Panc1 (cell line): ENCODE data around the gene CETP. TPM values are rescaled to one million over a fixed set of nuclear protein-coding genes. Genes with fewer than 3 reads are reported as not detected.
"Not testable (repeated sequence)": the region's sequence is repeated elsewhere in the genome, so short reads cannot be mapped to it uniquely, and the experiment has no call there.

Experiments used
- ATAC-seq: fragments of 200-7000 bp; cut with Tn5 transposase; 2 replicates; pipeline ENCODE4 v1.9.1; 2020; ENCODE audit warnings: mild to moderate bottlenecking, moderate library complexity
- BruUV-seq: library from RNA; stranded (reverse); fragments of 400-500 nt; replicated peaks from 2 replicates; lab custom pipeline; 2021; lab: Mats Ljungman, UMichigan
- CTCF ChIA-PET: fragments of 300-600 bp; sonication (Branson Sonifier 250); formaldehyde crosslinking; loops from one replicate; lab custom pipeline; 2022; ENCODE audit warnings: antibody characterized with exemption; lab: Charles Lee
- POLR2A ChIA-PET: fragments of 300-600 bp; sonication (Branson Sonifier 250); formaldehyde crosslinking; loops from one replicate; lab custom pipeline; 2022; ENCODE audit warnings: antibody characterized with exemption; lab: Charles Lee
- DNase-seq: peaks from one replicate; pipeline ENCODE4 v3.0.0-alpha.2; 2010; ENCODE audit warnings: low read depth, low spot score
- H3K27ac ChIP-seq: 2 replicates; pipeline ENCODE4 v1.5.1; 2011; ENCODE audit warnings: mild to moderate bottlenecking, low read length, inconsistent platforms
- H3K27me3 ChIP-seq: fragments of 200-500 bp; sonication (Bioruptor generic); 2 replicates; pipeline ENCODE4 v1.6.0; 2014; ENCODE audit warnings: low read length, inconsistent platforms; ENCODE audit not compliant: control insufficient read depth, insufficient read depth
- H3K36me3 ChIP-seq: fragments of 200-500 bp; sonication (Bioruptor generic); 2 replicates; pipeline ENCODE4 v1.5.1; 2014; ENCODE audit warnings: inconsistent platforms, mild to moderate bottlenecking, low read length, moderate library complexity; ENCODE audit not compliant: control insufficient read depth, insufficient read depth
- H3K4me1 ChIP-seq: 2 replicates; pipeline ENCODE4 v1.5.1; 2011; ENCODE audit warnings: inconsistent platforms, mild to moderate bottlenecking, low read length, moderate library complexity; ENCODE audit not compliant: control insufficient read depth, insufficient read depth
- H3K4me3 ChIP-seq, 2 experiments: 2 replicates each; pipeline ENCODE4 v1.5.1; 2011 to 2012; ENCODE audit warnings: low read depth in 2 of 2, low read length in 2 of 2, mild to moderate bottlenecking in 2 of 2, inconsistent platforms in 1 of 2, moderate library complexity in 1 of 2
- H3K9me3 ChIP-seq: fragments of 200-500 bp; sonication (Bioruptor generic); 2 replicates; pipeline ENCODE4 v1.5.1; 2014; ENCODE audit warnings: low read depth, mild to moderate bottlenecking, inconsistent platforms, low read length, moderate library complexity; ENCODE audit not compliant: control insufficient read depth, insufficient read depth
- CTCF ChIP-seq: fragments of 450-650 bp; IDR thresholded peaks from 2 replicates; pipeline ENCODE4 v1.5.1; 2017; ENCODE audit warnings: mild to moderate bottlenecking
- POLR2AphosphoS5 ChIP-seq: IDR thresholded peaks from 2 replicates; pipeline ENCODE4 v1.6.1; 2012; ENCODE audit warnings: mild to moderate bottlenecking, low read depth, low read length, moderate library complexity
- REST ChIP-seq, 2 experiments: IDR thresholded peaks; 2 replicates each; pipeline ENCODE4 v1.6.1; 2011 to 2012; ENCODE audit warnings: low read depth in 2 of 2, control low read depth in 1 of 2, low read length in 1 of 2, mild to moderate bottlenecking in 1 of 2, moderate library complexity in 1 of 2; ENCODE audit not compliant: insufficient read depth in 1 of 2
- SIN3A ChIP-seq: IDR thresholded peaks from 2 replicates; pipeline ENCODE4 v1.6.1; 2012; ENCODE audit warnings: low read depth, mild to moderate bottlenecking, low read length, moderate library complexity, borderline replicate concordance; ENCODE audit not compliant: insufficient read depth
- TCF7L2 ChIP-seq: IDR thresholded peaks from 2 replicates; pipeline ENCODE4 v1.6.1; 2011; ENCODE audit warnings: mild to moderate bottlenecking, low read depth, low read length, inconsistent platforms
- in situ Hi-C: cut with HindIII; loops from 2 replicates; pipeline ENCODE4 v1.10.0; 2016; ENCODE audit warnings: low sequenced_read_pairs, low pct_unique_long_range_greater_than_20kb
- intact Hi-C: fragments of 100-400 bp; cut with micrococcal nuclease; formaldehyde crosslinking; loops from one replicate; pipeline ENCODE4 v1.10.0; 2022; ENCODE audit not compliant: unreplicated experiment
- total RNA-seq: library from RNA; stranded (reverse); gene quantifications from one replicate; pipeline ENCODE4 v1.2.1, GENCODE V29; 2021; ENCODE audit not compliant: unreplicated experiment

The CETP gene
- total RNA-seq, 1 experiment from 2014 or later, result not detected

GRCh38 chr16:56986361-56986760 is 24.6 kb downstream of the CETP start:
- no peaks in the 10 kb centered on the region for H3K9me3 ChIP-seq
- intact Hi-C loops, result no loop called here
- TF ChIP-seq POLR2AphosphoS5, result no peak
- no peak for TF ChIP-seq SIN3A
- TF ChIP-seq REST (IDR thresholded peaks at IDR 0.05; ENCODE audit: insufficient read depth in 1 of 2, low read depth in 2 of 2, low read length in 1 of 2), result no peak
- TF ChIP-seq TCF7L2, result no peak
- TF ChIP-seq CTCF, result no peak
- no peaks in the 10 kb centered on the region for H3K27me3 ChIP-seq
- H3K4me1 ChIP-seq, result peaks cover 3% of the 10 kb centered on the region; the same call in 1 of the 2 replicates
- H3K27ac ChIP-seq, result no peak overlapping the region
- no peak overlapping the region for H3K4me3 ChIP-seq
- ChIA-PET CTCF (no interaction called here), POLR2A (interaction anchor here (0.5 kb wide), 1 partner anchor 660 kb away, joined by 6 read pairs; no protein-coding TSS in a partner anchor)
- ATAC-seq, result no peak
- no peak for DNase-seq
- no peaks in the 10 kb centered on the region for H3K36me3 ChIP-seq
- BruUV-seq, result no TSS peak
- in situ Hi-C loops, result no loop called here

DNA sequence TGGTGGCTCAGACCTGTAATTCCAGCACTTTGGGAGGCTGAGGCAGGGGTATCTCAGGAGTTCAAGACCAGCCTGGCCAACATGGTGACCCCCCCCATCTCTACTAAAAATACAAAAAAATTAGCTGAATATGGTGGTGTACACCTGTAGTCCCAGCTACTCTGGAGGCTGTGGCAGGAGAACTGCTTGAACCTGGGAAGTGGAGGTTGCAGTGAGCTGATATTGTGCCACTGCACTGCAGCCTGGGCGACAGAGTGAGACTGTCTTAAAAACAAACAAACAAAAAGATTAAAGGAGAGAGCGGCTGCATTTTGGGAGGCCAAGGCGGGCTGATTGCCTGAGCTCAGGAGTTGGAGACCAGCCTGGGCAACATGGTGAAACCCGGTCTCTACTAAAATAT is 25.2 kb downstream of the CETP start:
- POLR2A ChIA-PET, H3K27me3 ChIP-seq, intact Hi-C loops, in situ Hi-C loops, H3K4me1 ChIP-seq, H3K4me3 ChIP-seq, H3K9me3 ChIP-seq, H3K36me3 ChIP-seq, DNase-seq, BruUV-seq, ATAC-seq, H3K27ac ChIP-seq: not testable (repeated sequence)
- CTCF ChIA-PET, result interaction anchor here (0.7 kb wide), 1 partner anchor 105 kb away, joined by 4 read pairs; no protein-coding TSS in a partner anchor

DNA sequence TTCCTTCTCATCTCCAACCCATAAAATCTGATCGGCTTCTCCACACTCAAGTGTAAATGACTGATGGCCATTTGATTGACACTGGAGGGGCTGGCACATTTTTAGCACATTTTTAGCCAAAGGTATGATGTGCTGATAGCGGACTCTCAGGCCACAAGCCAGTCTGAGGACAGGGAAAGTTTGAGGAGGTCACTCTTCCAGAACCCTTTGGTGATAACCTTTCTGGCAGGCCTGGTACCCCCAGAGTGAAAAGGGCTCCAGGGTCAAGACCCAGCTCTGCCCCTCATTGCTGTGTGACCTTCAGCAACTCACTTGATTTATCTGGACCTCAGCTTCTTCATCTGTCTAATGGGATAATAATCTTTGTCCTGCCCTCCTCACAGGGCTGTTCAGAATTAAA is 25.9 kb downstream of the CETP start:
- CTCF ChIA-PET, result no interaction called here

More for the DNA sequence above, 25.9 kb downstream of the CETP start:
- H3K27ac ChIP-seq, result no peak overlapping the region
- DNase-seq (no peak), ATAC-seq (no peak)
- POLR2A ChIA-PET, result no interaction called here
- TF ChIP-seq POLR2AphosphoS5 (no peak), SIN3A (no peak), REST (IDR thresholded peaks at IDR 0.05; ENCODE audit: insufficient read depth in 1 of 2, low read depth in 2 of 2, low read length in 1 of 2) (no peak), CTCF (no peak), TCF7L2 (no peak)
- in situ Hi-C loops, result no loop called here
- no peaks in the 10 kb centered on the region for H3K36me3 ChIP-seq
- no peaks in the 10 kb centered on the region for H3K27me3 ChIP-seq
- BruUV-seq, result no TSS peak
- no peak overlapping the region for H3K4me3 ChIP-seq
- peaks cover 3% of the 10 kb centered on the region; the same call in 1 of the 2 replicates for H3K4me1 ChIP-seq
- intact Hi-C loops, result no loop called here
- H3K9me3 ChIP-seq, result no peaks in the 10 kb centered on the region
